ENCODE measurements around the gene NFE2L2.

GRCh38 chr2:177270531-177270930 lies 6.0 kb upstream of the NFE2L2 start:
- TF ChIP-seq, protein P1, sequence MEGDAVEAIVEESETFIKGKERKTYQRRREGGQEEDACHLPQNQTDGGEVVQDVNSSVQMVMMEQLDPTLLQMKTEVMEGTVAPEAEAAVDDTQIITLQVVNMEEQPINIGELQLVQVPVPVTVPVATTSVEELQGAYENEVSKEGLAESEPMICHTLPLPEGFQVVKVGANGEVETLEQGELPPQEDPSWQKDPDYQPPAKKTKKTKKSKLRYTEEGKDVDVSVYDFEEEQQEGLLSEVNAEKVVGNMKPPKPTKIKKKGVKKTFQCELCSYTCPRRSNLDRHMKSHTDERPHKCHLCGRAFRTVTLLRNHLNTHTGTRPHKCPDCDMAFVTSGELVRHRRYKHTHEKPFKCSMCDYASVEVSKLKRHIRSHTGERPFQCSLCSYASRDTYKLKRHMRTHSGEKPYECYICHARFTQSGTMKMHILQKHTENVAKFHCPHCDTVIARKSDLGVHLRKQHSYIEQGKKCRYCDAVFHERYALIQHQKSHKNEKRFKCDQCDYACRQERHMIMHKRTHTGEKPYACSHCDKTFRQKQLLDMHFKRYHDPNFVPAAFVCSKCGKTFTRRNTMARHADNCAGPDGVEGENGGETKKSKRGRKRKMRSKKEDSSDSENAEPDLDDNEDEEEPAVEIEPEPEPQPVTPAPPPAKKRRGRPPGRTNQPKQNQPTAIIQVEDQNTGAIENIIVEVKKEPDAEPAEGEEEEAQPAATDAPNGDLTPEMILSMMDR (IDR thresholded peaks at IDR 0.05; ENCODE audit: insufficient read depth, low read depth, low read length): no peak
- TF ChIP-seq EZH2 (IDR thresholded peaks at IDR 0.05; ENCODE audit: insufficient read depth, low read length): no peak

Data from astrocyte (in vitro differentiated cells and primary cell).